Testis (tissue), 3 donors: ENCODE results near the gene CDKAL1. TPM values are rescaled to one million over a fixed set of nuclear protein-coding genes. Genes with fewer than 3 reads are reported as not detected.

ENCODE experiments used
- DNase-seq: peaks from one replicate; pipeline ENCODE4 v3.0.0-alpha.2; 2019
- H3K27ac ChIP-seq, 2 donors: fragments of 200-600 bp; sonication (generic); one replicate each; pipeline ENCODE4 v1.5.1; 2019
- H3K27me3 ChIP-seq: fragments of 200-600 bp; sonication (generic); one replicate; pipeline ENCODE4 v1.5.1; 2019
- H3K36me3 ChIP-seq: fragments of 200-600 bp; sonication (generic); one replicate; pipeline ENCODE4 v1.5.1; 2017; ENCODE audit warnings: low read depth; ENCODE audit errors: missing control alignments
- H3K4me1 ChIP-seq: fragments of 200-600 bp; sonication (generic); one replicate; pipeline ENCODE4 v1.5.1; 2019
- H3K4me3 ChIP-seq, 2 donors: fragments of 200-600 bp; sonication (generic); one replicate each; pipeline ENCODE4 v1.5.1; 2017 to 2019
- H3K9me3 ChIP-seq: fragments of 200-600 bp; sonication (generic); one replicate; pipeline ENCODE4 v1.5.1; 2017
- POLR2A ChIP-seq: fragments of 450-650 bp; IDR thresholded peaks from one replicate; pipeline ENCODE4 v1.6.1; 2017; ENCODE audit warnings: antibody characterized with exemption, mild to moderate bottlenecking, moderate library complexity
- whole genome bisulfite sequencing, 2 donors: methylation state at CpG; one replicate each; pipeline ENCODE4 v1.1.5; 2018; 5-methylcytosine and 5-hydroxymethylcytosine counted together
- intact Hi-C: fragments of 100-400 bp; cut with DNase I; formaldehyde crosslinking; loops from one replicate; pipeline ENCODE4 v1.15.1; 2023; ENCODE audit warnings: low total_unique reads
- polyA plus RNA-seq: library from polyadenylated mRNA; stranded (reverse); fragments of 350-450 nt; fragmentation: Illumina TruSeq; extraction: RNeasy Lipid Tissue Mini Kit (QIAGEN cat#74804); gene quantifications from one replicate; pipeline ENCODE4 v1.2.3, GENCODE V29; 2014; ENCODE audit warnings: low read depth, low replicate concordance; ENCODE audit not compliant: insufficient read depth
- total RNA-seq, 2 donors: library from RNA; depleted of rRNA; stranded (reverse); fragments of >200 nt; gene quantifications; one replicate each; pipeline ENCODE4 v1.2.3, GENCODE V29; 2016
- TF ChIP-seq, protein P1 (sequence below), 3 experiments: fragments of 450-650 bp in 2 of 3; fragments of 200-600 bp in 1 of 3; sonication (generic) in 1 of 3; IDR thresholded peaks; one replicate each; pipeline ENCODE4 v1.5.1; 2016 to 2019; ENCODE audit warnings: antibody characterized with exemption in 3 of 3, mild to moderate bottlenecking in 2 of 3, moderate library complexity in 1 of 3

CDKAL1 gene
- total and polyA plus RNA-seq, 3 donors from 2014 or later, result 11.1 to 18.5 (median 16.1) TPM

DNA sequence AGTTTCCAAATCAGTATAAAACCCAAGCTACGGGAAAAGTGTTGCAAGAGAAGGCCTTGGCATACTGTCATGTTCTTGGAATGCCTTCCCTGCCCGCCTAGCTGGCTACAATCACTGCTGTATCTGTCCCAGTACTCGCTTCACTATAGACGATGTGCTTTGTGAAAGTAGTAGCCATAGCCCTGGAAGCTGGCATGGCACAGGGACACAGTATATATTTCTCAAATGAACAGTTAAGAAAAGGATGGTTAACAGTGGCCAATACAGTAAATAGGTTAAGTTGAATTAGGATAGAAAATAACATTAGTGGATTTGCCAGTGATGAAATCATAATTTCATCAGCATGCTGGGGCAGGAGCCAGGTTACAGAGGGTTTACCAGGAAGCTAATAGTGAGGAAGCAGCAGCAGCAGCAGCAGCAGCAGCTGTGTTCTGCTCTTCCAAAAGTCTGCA is 499.3 kb downstream of the CDKAL1 start:
- Histone ChIP-seq H3K36me3 (no peaks in the 10 kb centered on the region), H3K27me3 (no peaks in the 10 kb centered on the region), H3K9me3 (no peaks in the 10 kb centered on the region), H3K4me3 (no peak overlapping the region), H3K4me1 (no peaks in the 10 kb centered on the region), H3K27ac (no peak overlapping the region)
- no peak for DNase-seq
- TF ChIP-seq POLR2A, result no peak
- TF ChIP-seq, protein P1, sequence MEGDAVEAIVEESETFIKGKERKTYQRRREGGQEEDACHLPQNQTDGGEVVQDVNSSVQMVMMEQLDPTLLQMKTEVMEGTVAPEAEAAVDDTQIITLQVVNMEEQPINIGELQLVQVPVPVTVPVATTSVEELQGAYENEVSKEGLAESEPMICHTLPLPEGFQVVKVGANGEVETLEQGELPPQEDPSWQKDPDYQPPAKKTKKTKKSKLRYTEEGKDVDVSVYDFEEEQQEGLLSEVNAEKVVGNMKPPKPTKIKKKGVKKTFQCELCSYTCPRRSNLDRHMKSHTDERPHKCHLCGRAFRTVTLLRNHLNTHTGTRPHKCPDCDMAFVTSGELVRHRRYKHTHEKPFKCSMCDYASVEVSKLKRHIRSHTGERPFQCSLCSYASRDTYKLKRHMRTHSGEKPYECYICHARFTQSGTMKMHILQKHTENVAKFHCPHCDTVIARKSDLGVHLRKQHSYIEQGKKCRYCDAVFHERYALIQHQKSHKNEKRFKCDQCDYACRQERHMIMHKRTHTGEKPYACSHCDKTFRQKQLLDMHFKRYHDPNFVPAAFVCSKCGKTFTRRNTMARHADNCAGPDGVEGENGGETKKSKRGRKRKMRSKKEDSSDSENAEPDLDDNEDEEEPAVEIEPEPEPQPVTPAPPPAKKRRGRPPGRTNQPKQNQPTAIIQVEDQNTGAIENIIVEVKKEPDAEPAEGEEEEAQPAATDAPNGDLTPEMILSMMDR (IDR thresholded peaks at IDR 0.05), result no peak
- intact Hi-C loops, result no loop called here
- 68 to 82% methylated on average over 4 of the region's 4 CpGs for WGBS, 2 donors

DNA sequence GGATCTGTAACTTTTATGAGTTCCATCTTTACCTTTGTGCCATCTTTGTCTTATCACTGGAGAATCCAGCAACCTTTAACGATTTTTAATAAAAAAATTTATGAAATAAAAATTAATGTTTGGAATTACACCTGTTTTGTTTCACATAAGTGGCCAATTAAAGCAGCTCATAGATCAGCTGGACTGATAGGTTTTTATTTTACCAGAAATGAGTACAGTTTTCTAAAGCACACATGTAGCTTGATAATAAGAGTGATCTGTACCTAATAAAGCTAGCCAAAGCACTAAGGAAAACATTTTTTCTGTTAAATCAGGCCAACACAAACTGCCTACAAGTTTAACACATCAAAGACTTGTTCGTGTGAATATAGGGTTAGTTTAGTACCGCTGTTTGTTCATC is 500.1 kb downstream of the CDKAL1 start:
- Histone ChIP-seq H3K9me3 (no peaks in the 10 kb centered on the region), H3K36me3 (no peaks in the 10 kb centered on the region), H3K4me3 (no peak overlapping the region), H3K27ac (no peak overlapping the region), H3K27me3 (no peaks in the 10 kb centered on the region), H3K4me1 (no peaks in the 10 kb centered on the region)
- intact Hi-C loops, result no loop called here
- TF ChIP-seq POLR2A, result no peak
- TF ChIP-seq, protein P1 (IDR thresholded peaks at IDR 0.05), result no peak
- no peak for DNase-seq
- 68 to 70% methylated on average over 3 of the region's 3 CpGs for WGBS, 2 donors

DNA sequence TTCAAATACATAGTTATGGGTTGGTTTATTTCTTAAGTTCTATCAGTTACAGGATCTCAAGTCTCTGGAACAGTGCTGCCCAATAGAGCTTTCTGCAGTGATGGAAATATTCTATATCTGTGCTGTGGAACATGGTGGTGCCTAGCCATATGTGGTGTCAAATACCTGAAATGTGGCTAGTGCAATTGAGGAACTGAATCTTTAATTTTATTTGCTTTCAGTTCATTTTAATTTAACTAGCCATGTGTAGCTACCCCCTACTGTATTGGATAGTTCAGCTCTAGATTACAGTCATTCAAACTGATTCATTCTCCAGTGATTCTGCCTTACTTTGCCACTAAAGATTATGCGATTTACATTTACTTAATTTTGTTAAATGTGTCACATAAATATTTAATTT is 503.2 kb downstream of the CDKAL1 start:
- Histone ChIP-seq H3K36me3 (no peaks in the 10 kb centered on the region), H3K4me3 (no peak overlapping the region), H3K27ac (no peak overlapping the region), H3K9me3 (no peaks in the 10 kb centered on the region), H3K27me3 (no peaks in the 10 kb centered on the region), H3K4me1 (no peaks in the 10 kb centered on the region)
- 94 to 98% methylated on average over 1 of the region's 1 CpG for WGBS, 2 donors
- TF ChIP-seq, protein P1 (IDR thresholded peaks at IDR 0.05), result no peak
- no peak for TF ChIP-seq POLR2A
- intact Hi-C loops, result no loop called here
- no peak for DNase-seq

DNA sequence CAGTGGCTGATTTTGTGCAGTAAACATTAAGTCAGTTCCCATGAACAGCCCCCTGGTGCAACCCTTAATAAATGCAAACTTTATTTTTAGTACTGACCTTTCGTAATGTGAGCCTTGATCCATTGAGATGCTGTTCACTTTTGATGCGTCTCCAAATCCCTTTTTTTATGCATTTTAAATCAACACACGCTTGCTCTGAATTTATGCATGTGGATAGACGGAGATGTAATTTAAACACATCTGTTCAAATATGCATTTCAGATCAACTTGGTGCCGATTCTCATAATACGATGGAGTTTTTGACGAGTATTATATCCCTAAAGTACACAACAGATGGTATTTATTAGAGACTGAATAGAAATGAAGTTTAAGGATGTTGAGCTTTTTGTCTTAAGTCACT is 505.7 kb downstream of the CDKAL1 start:
- H3K4me3 ChIP-seq, result no peak overlapping the region
- TF ChIP-seq POLR2A, result no peak
- TF ChIP-seq, protein P1 (IDR thresholded peaks at IDR 0.05), result no peak
- no peak for DNase-seq
- WGBS, 2 donors, result 96 to 99% methylated on average over 7 of the region's 7 CpGs
- no peaks in the 10 kb centered on the region for H3K27me3 ChIP-seq
- intact Hi-C loops, result no loop called here
- H3K9me3 ChIP-seq, result no peaks in the 10 kb centered on the region
- no peaks in the 10 kb centered on the region for H3K36me3 ChIP-seq
- H3K4me1 ChIP-seq, result no peaks in the 10 kb centered on the region
- no peak overlapping the region for H3K27ac ChIP-seq

DNA sequence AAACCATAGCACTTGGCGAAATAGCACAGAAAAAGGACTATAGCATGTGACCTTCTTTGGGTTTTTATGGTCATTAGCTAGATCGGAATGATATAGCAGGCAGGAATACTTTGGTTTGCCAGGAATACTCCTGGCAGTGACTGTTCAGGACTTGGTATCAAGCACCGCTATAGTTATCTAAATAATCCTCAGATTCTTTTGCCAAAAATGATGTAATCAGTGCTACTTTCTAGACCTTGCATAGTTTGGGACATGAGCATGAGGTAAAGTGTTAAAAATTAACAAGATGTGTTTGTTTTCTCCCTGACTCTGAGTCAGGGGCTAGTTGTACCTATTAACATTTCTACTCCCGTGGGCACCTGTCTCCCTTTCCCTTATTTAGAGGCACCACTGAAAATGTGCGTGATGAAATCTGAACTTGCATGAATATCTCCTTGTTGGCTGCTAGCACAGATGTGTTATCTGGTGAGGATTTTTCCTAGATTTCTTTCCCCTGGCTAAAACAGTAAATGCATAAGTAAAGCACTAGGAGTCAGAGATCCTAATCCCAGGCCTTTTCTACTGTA is 511.0 kb downstream of the CDKAL1 start:
- no peak for DNase-seq
- Histone ChIP-seq H3K36me3 (no peaks in the 10 kb centered on the region), H3K27ac (no peak overlapping the region), H3K4me3 (no peak overlapping the region), H3K27me3 (no peaks in the 10 kb centered on the region), H3K9me3 (no peaks in the 10 kb centered on the region), H3K4me1 (no peaks in the 10 kb centered on the region)
- no peak for TF ChIP-seq POLR2A
- TF ChIP-seq, protein P1 (IDR thresholded peaks at IDR 0.05), result no peak
- intact Hi-C loops, result no loop called here
- 91 to 93% methylated on average over 5 of the region's 5 CpGs for WGBS, 2 donors
